T1000 (cell line): ENCODE data around the gene ANKRD53.
"Not testable (repeated sequence)": the region's sequence is repeated elsewhere in the genome, so short reads cannot be mapped to it uniquely, and the experiment has no call there.

ENCODE experiments used
- DNase-seq: peaks from one replicate; lab custom pipeline; 2025; ENCODE audit warnings: mixed read lengths; lab: John Stamatoyannopoulos, UW

Gene ANKRD53

GRCh38 chr2:70991142-70991541, 12.7 kb downstream of the ANKRD53 start:
- DNase-seq, result no peak

GRCh38 chr2:70991742-70992141, 13.3 kb downstream of the ANKRD53 start:
- DNase-seq, result no peak

GRCh38 chr2:70992945-70993853, 14.8 kb downstream of the ANKRD53 start:
- DNase-seq, result no peak

- no peak for DNase-seq
Measured at GRCh38 chr2:70994009-70994698, 15.7 kb downstream of the ANKRD53 start.

GRCh38 chr2:70994699-70995425, 16.4 kb downstream of the ANKRD53 start, which contains the start of gene TEX261:
TSS of gene TEX261 (minus strand) at chr2:70994873. CDS start at chr2:70994757, 116 bp downstream.
- peak; percentile 85 for DNase-seq

GRCh38 chr2:70995426-70995729, 16.9 kb downstream of the ANKRD53 start:
- DNase-seq, result no peak

GRCh38 chr2:70998885-70999284, 20.5 kb downstream of the ANKRD53 start:
- not testable (repeated sequence) for DNase-seq

GRCh38 chr2:70999362-70999761, 20.9 kb downstream of the ANKRD53 start:
- DNase-seq, result no peak

- not testable (repeated sequence) for DNase-seq
Measured at GRCh38 chr2:70999931-71000330, 21.5 kb downstream of the ANKRD53 start.

- no peak for DNase-seq
Measured at GRCh38 chr2:71000780-71001591, 22.6 kb downstream of the ANKRD53 start.

GRCh38 chr2:71001592-71001927, 23.1 kb downstream of the ANKRD53 start:
- no peak for DNase-seq

GRCh38 chr2:71001981-71002570, 23.6 kb downstream of the ANKRD53 start:
- no peak for DNase-seq

GRCh38 chr2:71003396-71003795, 25.0 kb downstream of the ANKRD53 start:
- DNase-seq, result no peak

- no peak for DNase-seq
Measured at GRCh38 chr2:71003966-71004755, 25.7 kb downstream of the ANKRD53 start.

- DNase-seq, result no peak
Measured at GRCh38 chr2:71004857-71005256, 26.4 kb downstream of the ANKRD53 start.

- DNase-seq, result no peak
Measured at GRCh38 chr2:71005271-71006202, 27.1 kb downstream of the ANKRD53 start.

- no peak for DNase-seq
Measured at GRCh38 chr2:71006323-71006722, 27.9 kb downstream of the ANKRD53 start.

- no peak for DNase-seq
Measured at GRCh38 chr2:71006955-71007799, 28.7 kb downstream of the ANKRD53 start.

GRCh38 chr2:71008342-71008741, 29.9 kb downstream of the ANKRD53 start:
- no peak for DNase-seq
